Placental pericyte (primary cell): Measurements from ENCODE around the gene GPR149. TPM values are rescaled to one million over a fixed set of nuclear protein-coding genes. Genes with fewer than 3 reads are reported as not detected.

Experiments
- small RNA-seq: library from RNA; depleted of rRNA; stranded (forward); fragments of <200 nt; gene quantifications from one replicate; pipeline ENCODE3, GENCODE V24; 2012; ENCODE audit warnings: low replicate concordance
- total RNA-seq: library from RNA; depleted of rRNA; stranded (reverse); fragments of >200 nt; gene quantifications from 2 replicates; pipeline ENCODE4 v1.2.3, GENCODE V29; 2012

Gene GPR149
- not detected in 2 replicates for total RNA-seq

GRCh38 chr3:154430014-154430413 lies at the start of gene GPR149:
GPR149 (minus strand) TSS chr3:154430190; CDS start chr3:154429615, 575 bp downstream.

GRCh38 chr3:154323891-154324738 lies 105.9 kb downstream of the GPR149 start, which contains the start of gene DHX36:
DHX36 (minus strand) TSS chr3:154324487; CDS start chr3:154324416, 71 bp downstream.

Small RNA genes within 50 kb of the gene (small RNA-seq; reads per million reads assigned to genes)
- not detected for gene RF01210

Other genes starting within 250 kb of the GPR149 start
- gene DHX36, start 105.7 kb downstream of the GPR149 start, total RNA-seq = 52.5 and 54.3 TPM in 2 replicates